ENCODE results near the gene FBXL20. TPM values are rescaled to one million over a fixed set of nuclear protein-coding genes. Genes with fewer than 3 reads are reported as not detected.
"Not testable (repeated sequence)": the region's sequence is repeated elsewhere in the genome, so short reads cannot be mapped to it uniquely, and the experiment has no call there.

FBXL20 gene
- total RNA-seq, 1 donor from 2014 or later, result 27.1 TPM

DNA sequence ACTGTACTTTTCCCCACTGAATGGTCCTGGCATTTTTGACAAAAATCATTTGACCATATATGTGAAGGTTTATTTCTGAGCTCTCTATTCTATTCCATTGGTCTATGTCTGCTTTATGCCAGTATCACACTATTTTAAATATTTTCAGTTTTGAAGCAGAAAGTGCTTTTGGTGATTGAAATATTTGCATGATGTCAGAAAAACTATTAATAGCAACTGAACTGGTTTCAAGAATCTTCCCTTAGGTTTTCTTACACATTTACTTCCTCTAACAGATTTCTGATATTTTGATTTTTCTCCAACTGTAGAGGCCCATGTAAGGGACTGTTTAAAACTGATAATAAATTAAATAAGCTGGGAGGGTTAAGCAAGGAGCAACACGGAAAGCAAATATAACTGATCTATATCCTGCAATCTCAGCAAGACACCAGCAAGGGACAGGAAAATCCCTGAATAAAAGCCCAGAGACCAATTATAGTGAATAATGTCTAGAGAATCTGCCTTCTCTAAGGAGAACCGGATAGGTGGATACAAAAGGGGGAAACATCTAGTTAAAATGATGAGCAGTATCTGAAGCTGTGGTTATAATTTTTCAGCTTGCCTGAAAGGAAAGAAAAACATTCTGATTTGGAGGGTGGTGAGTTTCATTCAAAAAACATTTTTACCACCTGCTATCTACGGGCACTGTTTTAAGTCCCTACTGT lies 94.8 kb downstream of the FBXL20 start:
- H3K9me3 ChIP-seq, result no peaks in the 10 kb centered on the region
- peaks cover 6% of the 10 kb centered on the region in 2 donors for H3K36me3 ChIP-seq
- peaks cover 5 to 11% of the 10 kb centered on the region in 2 donors for H3K4me1 ChIP-seq
- TF ChIP-seq, protein P1, sequence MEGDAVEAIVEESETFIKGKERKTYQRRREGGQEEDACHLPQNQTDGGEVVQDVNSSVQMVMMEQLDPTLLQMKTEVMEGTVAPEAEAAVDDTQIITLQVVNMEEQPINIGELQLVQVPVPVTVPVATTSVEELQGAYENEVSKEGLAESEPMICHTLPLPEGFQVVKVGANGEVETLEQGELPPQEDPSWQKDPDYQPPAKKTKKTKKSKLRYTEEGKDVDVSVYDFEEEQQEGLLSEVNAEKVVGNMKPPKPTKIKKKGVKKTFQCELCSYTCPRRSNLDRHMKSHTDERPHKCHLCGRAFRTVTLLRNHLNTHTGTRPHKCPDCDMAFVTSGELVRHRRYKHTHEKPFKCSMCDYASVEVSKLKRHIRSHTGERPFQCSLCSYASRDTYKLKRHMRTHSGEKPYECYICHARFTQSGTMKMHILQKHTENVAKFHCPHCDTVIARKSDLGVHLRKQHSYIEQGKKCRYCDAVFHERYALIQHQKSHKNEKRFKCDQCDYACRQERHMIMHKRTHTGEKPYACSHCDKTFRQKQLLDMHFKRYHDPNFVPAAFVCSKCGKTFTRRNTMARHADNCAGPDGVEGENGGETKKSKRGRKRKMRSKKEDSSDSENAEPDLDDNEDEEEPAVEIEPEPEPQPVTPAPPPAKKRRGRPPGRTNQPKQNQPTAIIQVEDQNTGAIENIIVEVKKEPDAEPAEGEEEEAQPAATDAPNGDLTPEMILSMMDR (IDR thresholded peaks at IDR 0.05), result no peak
- H3K27ac ChIP-seq, result peak overlapping the region; percentile 55 to 73
- H3K4me3 ChIP-seq, result no peak overlapping the region
- intact Hi-C loops (cut with DNase I), result no loop called here
- no peaks in the 10 kb centered on the region for H3K27me3 ChIP-seq
- no peak for DNase-seq (ENCODE audit: low spot score in 2 of 2)

DNA sequence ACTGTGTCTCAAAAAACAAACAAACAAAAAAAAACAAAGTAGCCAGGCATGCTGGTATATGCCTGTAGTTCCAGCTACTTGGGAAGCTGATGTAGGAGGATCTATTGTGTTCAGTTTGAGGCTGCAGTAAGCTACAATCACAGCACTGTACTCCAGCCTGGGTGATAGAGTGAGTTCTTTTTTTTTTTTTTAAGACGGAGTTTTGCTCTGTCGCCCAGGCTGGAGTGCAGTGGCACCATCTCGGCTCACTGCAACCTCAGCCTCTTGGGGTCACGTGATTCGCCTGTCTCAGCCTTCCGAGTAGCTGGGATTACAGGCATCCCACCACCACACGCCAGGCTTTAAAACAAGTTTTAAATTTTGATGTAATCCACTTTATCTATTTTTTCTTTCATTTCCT lies 95.4 kb downstream of the FBXL20 start:
- intact Hi-C loops (cut with DNase I), result no loop called here
- no peaks in the 10 kb centered on the region for H3K27me3 ChIP-seq
- peak overlapping the region; percentile 21 to 73 for H3K27ac ChIP-seq
- DNase-seq (ENCODE audit: low spot score in 2 of 2), result no peak
- H3K9me3 ChIP-seq, result no peaks in the 10 kb centered on the region
- TF ChIP-seq, protein P1 (IDR thresholded peaks at IDR 0.05), result no peak
- H3K36me3 ChIP-seq, result peaks cover 7 to 12% of the 10 kb centered on the region in 2 donors
- peaks cover 5 to 11% of the 10 kb centered on the region in 2 donors for H3K4me1 ChIP-seq
- no peak overlapping the region for H3K4me3 ChIP-seq

DNA sequence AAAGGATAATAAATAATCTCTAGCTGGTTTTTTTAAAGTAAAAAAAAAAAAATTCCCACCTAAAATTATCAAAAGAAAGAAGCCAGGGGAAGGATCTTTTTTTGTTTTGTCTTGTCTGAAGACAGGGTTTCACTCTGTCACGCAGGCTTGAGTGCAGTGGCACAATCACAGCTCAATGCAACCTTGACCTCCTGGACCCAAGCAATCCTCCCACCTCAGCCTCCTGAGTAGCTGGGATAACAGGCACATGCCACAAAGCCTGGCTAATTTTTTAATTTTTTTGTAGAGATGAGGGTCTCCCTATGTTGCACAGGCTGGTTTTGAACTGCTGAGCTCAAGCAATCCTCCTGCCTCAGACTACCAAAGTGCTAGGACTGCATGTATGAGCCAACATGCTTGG lies 97.2 kb downstream of the FBXL20 start:
- intact Hi-C loops (cut with DNase I), result no loop called here
- Histone ChIP-seq H3K27me3 (no peaks in the 10 kb centered on the region), H3K4me3 (no peak overlapping the region), H3K4me1 (peaks cover 5 to 11% of the 10 kb centered on the region in 2 donors), H3K36me3 (peaks cover 17 to 21% of the 10 kb centered on the region in 2 donors), H3K27ac (no peak overlapping the region), H3K9me3 (no peaks in the 10 kb centered on the region)
- TF ChIP-seq, protein P1 (IDR thresholded peaks at IDR 0.05), result no peak
- DNase-seq (ENCODE audit: low spot score in 2 of 2), result no peak

DNA sequence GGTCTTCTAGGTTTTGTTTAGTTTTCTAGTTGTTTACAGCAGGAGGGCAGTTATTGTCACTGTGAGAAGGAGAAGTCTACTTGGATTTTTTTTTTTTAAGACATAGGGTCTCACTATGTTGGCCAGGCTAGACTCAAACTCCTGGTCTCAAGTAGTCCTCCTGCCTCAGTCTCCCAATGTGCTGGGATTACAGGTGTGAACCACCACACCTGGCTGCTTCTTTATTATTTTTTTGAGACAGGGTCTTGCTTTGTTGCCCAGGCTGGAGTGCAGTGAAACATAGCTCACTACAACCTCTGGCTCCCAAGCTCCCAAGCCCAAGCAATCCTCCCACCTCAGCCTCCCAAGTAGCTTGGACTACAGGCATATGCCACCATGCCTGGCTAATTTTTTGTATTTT lies 107.4 kb downstream of the FBXL20 start:
- TF ChIP-seq, protein P1 (IDR thresholded peaks at IDR 0.05), result no peak
- intact Hi-C loops (cut with DNase I), result no loop called here
- Histone ChIP-seq H3K4me1 (no peaks in the 10 kb centered on the region), H3K36me3 (peaks cover 27 to 43% of the 10 kb centered on the region in 2 donors), H3K9me3 (no peaks in the 10 kb centered on the region), H3K27ac (no peak overlapping the region), H3K4me3 (no peak overlapping the region), H3K27me3 (no peaks in the 10 kb centered on the region)
- no peak for DNase-seq (ENCODE audit: low spot score in 2 of 2)

DNA sequence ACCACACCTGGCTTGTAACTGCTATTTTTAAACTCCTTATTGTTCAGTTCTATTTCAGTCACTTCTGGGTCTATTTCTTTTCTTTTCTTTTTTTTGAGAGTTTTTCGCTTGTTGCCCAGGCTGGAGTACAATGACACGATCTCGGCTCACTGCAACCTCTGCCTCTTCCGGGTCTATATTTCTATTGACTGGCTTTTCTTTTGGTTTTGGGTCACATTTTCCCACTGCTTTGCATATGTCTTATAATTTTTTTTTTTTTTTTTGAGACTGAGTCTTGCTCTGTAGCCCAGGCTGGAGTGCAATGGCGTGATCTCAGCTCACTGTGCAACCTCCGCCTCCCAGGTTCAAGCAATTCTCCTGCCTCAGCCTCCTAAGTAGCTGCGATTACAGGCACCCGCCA lies 108.9 kb downstream of the FBXL20 start:
- DNase-seq (ENCODE audit: low spot score in 2 of 2); H3K9me3 ChIP-seq; H3K27me3 ChIP-seq; H3K27ac ChIP-seq; intact Hi-C loops (cut with DNase I); H3K4me1 ChIP-seq; H3K4me3 ChIP-seq: not testable (repeated sequence)
- peaks cover 18 to 28% of the 10 kb centered on the region in 2 donors for H3K36me3 ChIP-seq

DNA sequence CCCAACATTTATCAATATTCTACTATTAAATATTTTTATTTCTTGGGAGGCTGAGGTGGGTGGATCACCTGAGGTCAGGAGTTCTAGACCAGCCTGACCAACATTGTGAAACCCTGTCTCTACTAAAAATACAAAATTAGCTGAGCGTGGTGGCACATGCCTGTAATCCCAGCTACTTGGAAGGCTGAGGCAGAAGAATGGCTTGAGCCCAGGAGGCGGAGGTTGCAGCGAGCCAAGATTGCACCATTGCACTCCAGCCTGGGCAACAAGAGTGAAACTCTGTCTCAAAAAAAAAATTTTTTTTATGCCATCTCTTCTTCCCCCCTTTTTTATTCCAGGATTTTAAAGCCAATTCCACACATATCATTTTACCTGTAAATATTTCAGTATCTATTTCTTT lies 114.9 kb downstream of the FBXL20 start:
- H3K27ac ChIP-seq, result peak overlapping the region; percentile 17 to 67
- H3K36me3 ChIP-seq; H3K9me3 ChIP-seq; intact Hi-C loops (cut with DNase I); H3K4me3 ChIP-seq; H3K27me3 ChIP-seq; H3K4me1 ChIP-seq: not testable (repeated sequence)
- DNase-seq (ENCODE audit: low spot score in 2 of 2), result peak in 1 of 2 donors; percentile 67
